Nephron (organoid): ENCODE measurements around the gene STUM.

Experiments
- H3K27ac Mint-ChIP-seq, 3 experiments: 2 replicates each; pipeline ENCODE4 v1.8.0; 2020; ENCODE audit warnings: mixed read lengths in 3 of 3, mild to moderate bottlenecking in 2 of 3, moderate library complexity in 1 of 3
- H3K27me3 Mint-ChIP-seq: 2 replicates; pipeline ENCODE4 v1.8.0; 2021; ENCODE audit warnings: low read depth, mild to moderate bottlenecking, moderate library complexity, mixed read lengths
- H3K36me3 Mint-ChIP-seq: 2 replicates; pipeline ENCODE4 v1.8.0; 2020; ENCODE audit warnings: low read depth, mixed read lengths
- H3K4me1 Mint-ChIP-seq: 2 replicates; pipeline ENCODE4 v1.8.0; 2020; ENCODE audit warnings: mixed read lengths
- H3K4me3 Mint-ChIP-seq, 3 experiments: 2 replicates each; pipeline ENCODE4 v1.8.0; 2020; ENCODE audit warnings: mild to moderate bottlenecking in 3 of 3, mixed read lengths in 3 of 3, moderate library complexity in 2 of 3
- H3K9me3 Mint-ChIP-seq: 2 replicates; pipeline ENCODE4 v1.8.0; 2020; ENCODE audit warnings: mixed read lengths
- CTCF ChIP-seq, 3 experiments: fragments of 200-600 bp; sonication (generic); IDR thresholded peaks; one replicate each; pipeline ENCODE4 v1.5.0; 2021; ENCODE audit warnings: antibody characterized with exemption in 3 of 3; ENCODE audit not compliant: unreplicated experiment in 3 of 3

The STUM gene

GRCh38 chr1:226606311-226607267 lies 58.0 kb downstream of the STUM start:
- H3K27ac Mint-ChIP-seq = peak overlapping the region in 2 of 3 experiments; percentile 79 to 80
- no peak for TF ChIP-seq CTCF (IDR thresholded peaks at IDR 0.05; ENCODE audit: unreplicated experiment in 3 of 3)
- no peaks in the 10 kb centered on the region for H3K9me3 Mint-ChIP-seq
- H3K36me3 Mint-ChIP-seq = no peaks in the 10 kb centered on the region
- peaks cover 50% of the 10 kb centered on the region for H3K4me1 Mint-ChIP-seq
- no peaks in the 10 kb centered on the region for H3K27me3 Mint-ChIP-seq
- no peak overlapping the region for H3K4me3 Mint-ChIP-seq

- no peak for TF ChIP-seq CTCF (IDR thresholded peaks at IDR 0.05; ENCODE audit: unreplicated experiment in 3 of 3)
- no peaks in the 10 kb centered on the region for H3K36me3 Mint-ChIP-seq
- no peak overlapping the region for H3K27ac Mint-ChIP-seq
- no peaks in the 10 kb centered on the region for H3K27me3 Mint-ChIP-seq
- H3K9me3 Mint-ChIP-seq = no peaks in the 10 kb centered on the region
- H3K4me3 Mint-ChIP-seq = no peak overlapping the region
- H3K4me1 Mint-ChIP-seq = peaks cover 46% of the 10 kb centered on the region
Measured at GRCh38 chr1:226607268-226607660, 58.7 kb downstream of the STUM start.

GRCh38 chr1:226607821-226608220 lies 59.3 kb downstream of the STUM start:
- Mint-ChIP-seq H3K4me3 (no peak overlapping the region), H3K4me1 (peaks cover 41% of the 10 kb centered on the region), H3K9me3 (no peaks in the 10 kb centered on the region), H3K27me3 (no peaks in the 10 kb centered on the region), H3K27ac (no peak overlapping the region), H3K36me3 (no peaks in the 10 kb centered on the region)
- TF ChIP-seq CTCF (IDR thresholded peaks at IDR 0.05; ENCODE audit: unreplicated experiment in 3 of 3) = no peak

- Mint-ChIP-seq H3K4me3 (no peak overlapping the region), H3K36me3 (no peaks in the 10 kb centered on the region), H3K4me1 (peaks cover 30% of the 10 kb centered on the region), H3K27ac (peak overlapping the region in 1 of 3 experiments; percentile 1), H3K9me3 (no peaks in the 10 kb centered on the region), H3K27me3 (no peaks in the 10 kb centered on the region)
- peak; percentile 74 to 91 (median 89) for TF ChIP-seq CTCF (IDR thresholded peaks at IDR 0.05; ENCODE audit: unreplicated experiment in 3 of 3)
Measured at GRCh38 chr1:226608699-226609505, 60.3 kb downstream of the STUM start.

GRCh38 chr1:226609836-226610455 lies 61.4 kb downstream of the STUM start:
- no peaks in the 10 kb centered on the region for H3K9me3 Mint-ChIP-seq
- no peak for TF ChIP-seq CTCF (IDR thresholded peaks at IDR 0.05; ENCODE audit: unreplicated experiment in 3 of 3)
- no peaks in the 10 kb centered on the region for H3K27me3 Mint-ChIP-seq
- no peak overlapping the region for H3K4me3 Mint-ChIP-seq
- peaks cover 20% of the 10 kb centered on the region for H3K4me1 Mint-ChIP-seq
- H3K27ac Mint-ChIP-seq = no peak overlapping the region
- H3K36me3 Mint-ChIP-seq = no peaks in the 10 kb centered on the region
